Stimulated activated CD4-positive, alpha-beta T cell treated with anti-CD3 and anti-CD28 coated beads, Interleukin-1b, Interleukin-23, amount 100 ng/mL, for 4 hours (primary cell): Measurements from ENCODE around the gene WNK3.
"Not testable (repeated sequence)": the region's sequence is repeated elsewhere in the genome, so short reads cannot be mapped to it uniquely, and the experiment has no call there.

Experiments used
- DNase-seq, 2 donors: peaks; one replicate each; pipeline ENCODE4 v3.0.0-alpha.2; 2020; ENCODE audit warnings: low read depth in 2 of 2

Gene WNK3

DNA sequence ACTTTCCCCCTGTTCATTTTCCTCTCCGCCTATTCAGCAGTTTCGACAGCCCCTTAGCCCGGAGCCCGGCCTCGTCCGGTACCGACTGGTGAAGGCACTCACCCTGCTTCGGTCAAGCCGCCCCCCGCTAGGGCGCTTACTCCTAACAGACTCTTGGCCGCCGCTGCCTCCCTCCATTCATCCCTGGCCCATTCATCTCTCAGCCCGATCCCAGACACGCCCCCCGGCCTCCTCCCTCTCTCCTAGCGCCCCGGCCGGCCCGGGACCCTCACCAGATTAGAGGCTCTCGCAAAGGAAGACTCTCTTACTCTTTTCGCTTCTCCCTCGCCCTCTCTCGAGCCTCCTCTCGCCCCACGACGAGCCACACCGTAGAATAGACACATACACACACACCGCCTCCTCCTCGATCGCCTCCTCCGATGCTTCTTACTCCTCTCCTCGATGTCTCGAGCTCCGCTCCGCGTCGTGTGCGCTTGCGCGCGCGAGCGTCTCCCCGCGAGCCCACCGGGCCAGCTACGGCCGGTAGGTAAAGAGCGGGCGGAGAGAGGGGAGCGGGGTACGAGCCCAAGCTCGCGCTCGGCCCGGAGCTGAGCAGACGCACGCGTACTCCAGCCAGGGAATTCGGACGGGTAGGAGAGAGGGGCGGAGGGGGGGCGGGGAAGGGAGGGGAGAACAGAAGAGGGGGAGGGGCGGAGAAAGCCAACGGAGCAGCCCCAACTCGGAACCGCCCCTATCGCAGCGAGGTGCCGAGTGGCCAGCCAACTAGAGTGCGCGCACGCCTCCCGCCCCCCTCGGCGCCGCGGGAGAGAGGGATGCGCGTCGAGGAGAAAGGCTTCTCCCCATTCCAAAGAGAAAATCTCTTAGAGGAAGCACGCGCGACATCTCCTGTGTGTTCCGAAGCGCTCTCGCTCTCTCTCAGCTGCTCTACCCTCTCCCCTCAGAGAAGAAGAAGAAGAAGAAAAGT is at the start of gene WNK3:
TSS of gene WNK3 (minus strand) at position 633 of the 964 bp plus-strand sequence.
- DNase-seq: peak; percentile 20 to 28

DNA sequence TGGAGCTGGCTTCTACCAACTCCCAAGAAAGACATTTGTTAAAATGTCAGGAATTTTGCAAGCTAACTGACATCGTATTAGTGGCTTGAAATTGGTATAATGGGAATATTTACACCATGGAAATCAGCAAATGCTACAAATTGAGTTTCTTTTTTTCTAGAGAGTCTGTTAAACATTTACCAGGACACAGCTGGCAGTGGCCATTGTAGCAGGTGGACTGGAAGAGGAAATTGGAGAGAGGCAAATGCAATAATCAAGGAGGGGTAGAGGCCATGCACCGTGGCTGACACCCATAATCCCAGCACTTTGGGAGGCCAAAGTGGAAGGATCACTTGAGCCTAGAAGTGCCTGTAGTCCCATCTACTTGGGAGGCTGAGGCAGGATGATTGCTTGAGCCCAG is 49.4 kb upstream of the WNK3 start:
- DNase-seq: no peak

- no peak for DNase-seq
These were observed 39.3 kb upstream of the WNK3 start for GRCh38 chrX:54397113-54397512.

DNA sequence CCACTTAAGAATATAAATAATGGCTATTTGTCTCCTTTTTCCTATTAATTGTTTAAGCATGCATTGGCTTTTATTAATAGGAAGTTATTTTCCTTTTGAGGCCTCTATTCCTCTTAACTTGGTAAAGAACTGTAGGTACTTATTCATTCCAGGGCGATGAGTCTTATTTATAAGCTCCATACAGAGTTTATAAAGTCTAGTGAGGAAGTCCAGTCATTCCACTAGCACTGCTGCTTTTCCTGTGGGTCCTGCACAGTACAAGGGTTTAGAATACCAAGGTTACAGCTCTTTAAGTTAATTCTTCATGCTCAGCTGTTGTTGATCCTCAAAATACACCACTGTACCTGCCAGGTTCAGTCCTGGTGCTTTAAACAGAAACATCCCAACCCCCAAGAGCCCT is 28.5 kb upstream of the WNK3 start:
- no peak for DNase-seq

DNA sequence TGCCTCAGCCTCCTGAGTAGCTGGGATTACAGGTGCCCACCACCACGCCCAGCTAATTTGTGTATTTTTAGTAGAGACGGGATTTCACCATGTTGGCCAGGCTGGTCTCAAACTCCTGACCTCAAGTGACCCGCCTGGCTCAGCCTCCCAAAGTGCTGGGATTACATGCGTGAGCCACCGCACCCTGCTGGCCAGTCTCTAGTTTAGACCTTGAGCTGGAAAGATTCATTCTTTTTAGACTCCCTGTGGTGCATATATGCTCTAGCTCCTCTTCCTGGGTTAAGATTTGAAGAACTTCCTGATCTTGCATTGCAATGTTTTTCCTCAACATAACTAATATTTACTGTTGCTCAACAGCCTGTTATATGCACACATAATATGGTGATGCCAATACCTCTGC is 26.8 kb upstream of the WNK3 start:
- not testable (repeated sequence) for DNase-seq

DNA sequence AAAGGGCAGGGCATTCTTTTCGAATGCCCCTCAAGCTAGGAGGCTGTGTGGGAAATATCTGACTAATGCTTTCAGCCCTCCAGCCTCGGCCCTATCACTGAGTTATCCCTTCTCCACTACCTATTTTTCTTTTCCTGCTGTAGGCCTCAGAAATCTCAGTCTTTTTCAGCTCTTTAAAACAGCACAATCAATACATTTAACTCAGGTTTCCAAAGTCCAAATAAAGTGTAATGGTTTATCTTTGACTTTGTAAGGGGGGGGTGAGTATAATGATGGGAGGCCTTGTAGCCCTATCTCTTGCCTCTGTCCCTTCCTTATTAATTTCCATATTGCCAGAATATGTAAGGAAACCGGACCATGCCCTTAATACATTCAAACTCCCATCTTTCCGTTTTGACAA is 1.6 kb upstream of the WNK3 start:
- no peak for DNase-seq

DNA sequence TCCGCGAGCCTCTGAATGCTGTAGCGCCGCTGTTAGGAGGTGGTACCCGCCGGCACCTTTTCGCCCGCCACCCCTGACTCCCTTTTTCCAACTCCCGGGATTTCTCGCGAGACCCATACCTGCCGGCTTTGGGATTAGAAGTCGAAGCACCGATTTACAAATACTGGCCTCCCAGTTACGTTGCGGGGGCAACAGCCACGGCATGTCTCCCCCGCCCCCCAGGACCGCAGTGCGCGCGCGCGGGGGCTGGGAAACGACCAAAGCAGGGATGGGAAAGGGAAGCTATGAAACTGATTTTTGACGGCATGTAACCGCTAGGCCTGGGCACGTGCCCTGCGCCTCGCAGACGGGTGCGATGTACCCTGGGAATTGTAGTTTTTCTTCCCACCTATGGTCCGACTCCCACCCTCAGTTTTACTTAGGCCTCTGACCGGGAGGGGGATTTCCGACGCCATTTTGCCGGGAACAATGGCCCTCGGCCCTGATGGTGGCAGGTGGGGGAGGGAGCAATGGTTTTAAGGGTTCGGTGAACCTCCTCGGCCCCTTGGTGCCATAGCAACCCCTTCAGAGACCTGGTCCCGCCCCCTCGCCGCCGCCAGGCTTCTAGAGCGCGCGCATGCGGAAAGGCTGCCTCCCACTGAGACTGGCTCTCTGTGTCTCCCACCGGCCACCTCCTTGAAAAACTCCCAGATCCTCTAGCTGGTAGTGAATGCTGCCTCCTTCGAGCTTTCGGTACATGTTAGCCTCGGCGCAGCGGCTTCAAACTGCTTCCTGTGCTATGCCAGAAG is 772 bp upstream of the WNK3 start:
- peak; percentile 22 to 41 for DNase-seq

- DNase-seq: no peak
These were observed 5.2 kb downstream of the WNK3 start for GRCh38 chrX:54352677-54353076.

DNA sequence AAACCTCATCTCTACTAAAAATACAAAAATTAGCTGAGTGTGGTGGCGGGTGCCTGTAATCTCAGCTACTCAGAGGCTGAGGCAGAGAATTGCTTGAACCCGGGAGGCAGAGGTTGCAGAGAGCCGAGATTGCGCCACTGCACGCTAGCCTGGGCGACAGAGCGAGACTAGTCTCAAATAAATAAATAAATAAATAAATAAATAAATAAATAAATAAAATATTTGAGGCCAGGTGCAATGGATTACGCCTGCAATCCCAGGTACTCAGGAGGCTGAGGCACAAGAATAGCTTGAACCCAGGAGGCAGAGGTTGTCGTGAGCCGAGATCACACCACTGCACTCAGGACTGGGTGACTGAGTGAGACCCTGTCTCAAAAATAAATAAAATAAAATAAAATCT is 20.5 kb downstream of the WNK3 start:
- not testable (repeated sequence) for DNase-seq

DNA sequence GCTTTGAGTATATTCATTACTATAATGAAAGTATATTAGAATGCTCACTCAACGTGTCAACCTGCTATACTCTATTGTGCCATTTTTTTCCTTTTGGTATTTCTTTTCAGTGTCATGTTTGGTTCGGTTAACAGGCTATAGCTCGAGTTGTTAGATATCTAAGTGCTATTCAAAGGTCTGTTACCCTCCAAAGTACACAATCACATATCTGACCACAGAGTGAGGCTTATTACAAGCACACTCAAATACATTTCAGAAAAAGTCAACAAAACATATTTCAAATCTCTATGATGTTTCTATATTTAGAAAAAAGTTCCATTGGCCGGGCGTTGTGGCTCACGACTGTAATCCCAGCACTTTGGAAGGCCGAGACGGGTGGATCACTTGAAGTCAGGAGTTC is 32.8 kb downstream of the WNK3 start:
- no peak for DNase-seq

GRCh38 chrX:54320067-54320466 is 37.8 kb downstream of the WNK3 start:
- no peak for DNase-seq

DNA sequence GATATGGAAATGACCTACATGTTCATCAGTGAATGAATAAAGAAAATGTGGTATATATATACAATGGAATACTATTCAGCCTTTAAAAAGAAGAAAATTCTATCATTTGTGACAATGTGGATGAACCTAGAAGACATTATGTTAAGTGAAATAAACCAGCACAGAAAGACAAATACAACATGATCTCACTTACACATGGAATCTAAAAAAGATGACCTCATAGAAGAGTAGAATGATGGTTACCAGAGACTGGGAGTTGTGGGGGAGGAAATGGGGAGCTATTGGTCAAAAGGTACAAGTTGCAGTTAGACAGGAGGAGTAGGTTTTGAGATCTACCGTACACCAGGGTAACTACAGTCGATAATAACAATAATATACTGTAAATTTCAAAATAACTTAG is 51.5 kb downstream of the WNK3 start:
- no peak for DNase-seq

DNA sequence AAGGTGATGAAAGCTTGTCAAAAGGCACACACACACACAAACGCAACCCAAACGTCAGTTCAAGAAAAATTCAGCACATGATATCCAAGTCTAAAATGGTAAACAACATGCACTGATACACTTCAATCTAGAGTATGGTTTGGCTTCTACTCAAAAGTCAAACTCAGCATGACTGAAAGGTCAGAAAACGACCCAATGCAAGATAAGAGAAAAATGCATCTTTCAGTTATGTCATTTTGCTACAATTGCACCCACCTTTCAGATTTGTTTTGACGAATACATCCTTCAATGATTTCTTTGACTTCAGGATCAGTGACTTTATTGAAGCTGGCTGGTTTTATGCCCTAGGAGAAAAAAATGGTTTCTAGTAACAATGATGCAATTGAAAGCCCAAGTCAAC is 56.3 kb downstream of the WNK3 start:
- no peak for DNase-seq

DNA sequence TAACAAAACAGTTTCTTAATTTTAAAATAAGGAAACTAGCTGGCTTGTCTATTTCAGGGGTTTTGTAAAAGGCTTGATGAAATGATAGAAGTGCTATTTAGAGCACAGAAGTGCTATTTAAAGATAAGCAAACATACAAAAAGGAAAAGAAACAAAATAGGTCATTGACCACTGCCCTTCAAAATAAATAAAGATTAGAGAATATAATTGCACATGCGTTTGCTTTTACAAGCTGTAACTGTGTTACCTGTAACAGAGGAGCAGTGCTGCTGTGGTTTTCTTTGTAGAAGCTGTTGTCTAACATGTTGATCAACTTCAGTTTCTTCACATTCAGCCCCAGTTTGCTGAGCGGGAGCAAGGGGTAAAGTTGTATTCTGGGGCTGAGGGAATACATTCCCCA is 63.5 kb downstream of the WNK3 start:
- no peak for DNase-seq

DNA sequence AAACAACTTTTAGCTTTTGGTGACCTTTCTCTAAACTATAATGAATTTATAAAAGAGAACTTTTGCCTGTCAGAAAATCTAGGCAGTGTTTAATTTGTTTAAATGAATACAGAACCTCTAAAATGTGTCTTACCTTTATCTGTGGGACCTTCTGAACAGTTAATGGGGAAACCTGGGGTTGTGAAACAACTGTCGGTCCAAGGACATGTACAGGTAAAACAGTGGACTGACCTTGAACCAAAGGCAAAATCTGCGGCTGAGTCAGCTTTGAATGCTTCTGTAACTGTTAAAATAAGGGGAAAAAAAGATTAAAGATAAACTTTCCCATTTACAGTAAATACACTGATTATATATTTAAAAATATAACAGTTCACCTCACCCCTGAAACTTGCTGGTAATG is 65.1 kb downstream of the WNK3 start:
- no peak for DNase-seq

DNA sequence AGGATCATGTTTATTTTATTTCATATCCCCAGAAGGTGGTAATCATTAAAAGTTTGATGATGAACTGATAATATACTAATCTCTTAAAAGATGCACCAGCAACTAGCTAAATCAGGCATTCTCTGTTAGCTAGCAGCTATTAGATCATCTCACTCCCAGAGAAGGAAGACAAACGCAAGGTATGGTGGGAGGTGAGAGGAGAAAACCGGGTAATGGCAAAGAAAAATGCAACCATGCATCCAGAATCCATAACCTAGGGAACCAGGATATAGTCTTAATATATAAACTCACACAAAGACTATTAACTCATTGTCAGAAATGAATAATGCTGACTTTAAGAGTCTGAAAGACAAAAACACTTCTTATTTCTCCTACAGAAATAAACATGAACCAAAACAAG is 66.1 kb downstream of the WNK3 start:
- DNase-seq: no peak

DNA sequence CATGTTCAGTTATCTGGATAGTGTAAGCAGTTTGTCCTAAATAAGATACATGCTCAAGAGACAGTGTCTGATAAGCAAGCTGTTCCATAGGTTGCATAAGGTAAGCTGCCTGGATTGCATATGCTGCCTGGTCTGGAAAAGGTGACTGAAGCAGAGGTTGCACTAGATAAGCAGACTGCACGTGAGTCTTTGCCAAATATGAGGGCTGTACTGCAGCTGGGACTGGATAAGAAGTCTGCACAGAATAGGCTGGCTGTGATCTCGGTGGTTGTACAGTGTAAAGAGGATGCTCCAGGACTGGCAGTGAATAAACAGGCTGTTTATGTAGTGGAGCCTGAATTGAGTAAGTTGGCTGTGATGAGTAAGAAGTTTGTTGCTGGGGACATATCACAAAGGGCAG is 68.9 kb downstream of the WNK3 start:
- DNase-seq: no peak

DNA sequence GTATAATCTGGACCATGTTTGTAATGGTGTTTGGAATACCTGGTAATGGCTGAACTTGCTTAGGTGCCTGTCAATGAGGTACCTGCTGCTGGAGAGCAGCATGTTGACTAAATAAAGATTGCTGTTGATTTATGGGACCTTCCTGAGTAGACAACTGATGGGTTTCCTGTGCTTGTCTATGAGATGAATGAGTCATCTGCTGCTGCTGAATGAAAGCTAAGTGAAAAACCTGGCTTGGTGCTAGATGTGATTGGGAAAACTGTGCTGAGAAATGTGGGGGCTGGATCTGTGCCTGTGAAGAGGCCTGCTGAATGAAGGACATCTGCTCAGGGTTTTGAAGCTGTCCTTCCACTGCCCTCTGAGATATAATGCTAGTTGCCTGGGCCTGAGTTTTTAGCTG is 69.6 kb downstream of the WNK3 start:
- no peak for DNase-seq

GRCh38 chrX:54281676-54282075 is 76.2 kb downstream of the WNK3 start:
- DNase-seq: no peak

DNA sequence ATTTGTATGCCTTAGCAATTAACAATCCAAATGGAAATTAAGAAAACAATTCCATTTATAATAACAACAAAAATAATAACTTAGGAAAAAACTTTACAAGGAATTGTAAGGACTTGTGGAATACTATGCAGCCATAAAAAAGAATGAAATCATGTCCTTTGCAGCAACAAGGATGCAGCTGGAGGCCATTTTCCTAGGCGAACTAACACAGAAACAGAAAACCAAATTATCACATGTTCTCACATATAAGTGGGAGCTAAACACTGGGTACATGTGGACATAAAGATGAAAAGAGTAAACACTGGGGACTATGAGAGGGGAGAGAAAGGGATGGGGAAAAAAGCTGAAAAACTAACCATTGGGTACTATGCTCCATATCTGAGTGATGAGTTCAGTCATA is 77.4 kb downstream of the WNK3 start:
- no peak for DNase-seq

- no peak for DNase-seq
These were observed 86.2 kb downstream of the WNK3 start for GRCh38 chrX:54271664-54272063.

- no peak for DNase-seq
These were observed 109.5 kb downstream of the WNK3 start for GRCh38 chrX:54248309-54248708.

DNA sequence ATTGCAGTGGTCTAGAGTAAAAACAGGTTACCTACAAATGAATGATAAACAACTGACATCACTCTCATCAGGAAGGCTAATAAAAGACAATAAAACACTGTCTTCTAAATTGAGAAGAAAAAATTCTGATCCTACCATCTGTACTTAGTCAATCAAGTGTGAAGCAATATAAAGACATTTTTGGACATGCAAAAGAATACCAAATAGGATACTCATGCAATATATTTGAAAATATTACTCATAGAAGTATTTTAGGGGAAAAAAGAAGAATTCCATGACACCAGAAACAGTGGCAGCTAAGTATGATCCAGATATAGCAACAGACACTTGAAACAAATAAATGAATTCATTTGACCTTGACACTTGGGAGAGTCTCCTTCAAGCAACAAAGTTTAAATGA is 111.0 kb downstream of the WNK3 start:
- no peak for DNase-seq
